Suppressor macrophage (primary cell): ENCODE results near the gene PLCB4.

Experiments
- DNase-seq, 4 experiments: peaks; one replicate each; pipeline ENCODE4 v3.0.0-alpha.2; 2020 to 2022

Gene PLCB4

GRCh38 chr20:9061434-9061833 lies 7.5 kb upstream of the PLCB4 start:
- DNase-seq, result no peak

GRCh38 chr20:9062066-9062465 lies 6.8 kb upstream of the PLCB4 start:
- no peak for DNase-seq

GRCh38 chr20:9066191-9066590 lies 2.7 kb upstream of the PLCB4 start:
- no peak for DNase-seq

- peak in 2 of 4 experiments; percentile 7 to 29 for DNase-seq
Measured at GRCh38 chr20:9068233-9068801, 570 bp upstream of the PLCB4 start.

GRCh38 chr20:9070304-9070703 lies 1.4 kb downstream of the PLCB4 start:
- DNase-seq, result no peak

- no peak for DNase-seq
Measured at GRCh38 chr20:9071976-9072726, 3.3 kb downstream of the PLCB4 start.

- no peak for DNase-seq
Measured at GRCh38 chr20:9072861-9073500, 4.1 kb downstream of the PLCB4 start.

- DNase-seq, result no peak
Measured at GRCh38 chr20:9075264-9076095, 6.6 kb downstream of the PLCB4 start.

GRCh38 chr20:9076440-9076839 lies 7.6 kb downstream of the PLCB4 start:
- DNase-seq, result no peak

GRCh38 chr20:9078826-9079731 lies 10.2 kb downstream of the PLCB4 start:
- DNase-seq, result no peak

- no peak for DNase-seq
Measured at GRCh38 chr20:9081423-9081966, 12.6 kb downstream of the PLCB4 start.

GRCh38 chr20:9082741-9083140 lies 13.9 kb downstream of the PLCB4 start:
- DNase-seq, result no peak

GRCh38 chr20:9087531-9088217 lies 18.8 kb downstream of the PLCB4 start:
- no peak for DNase-seq

- DNase-seq, result no peak
Measured at GRCh38 chr20:9088556-9088955, 19.7 kb downstream of the PLCB4 start.

- DNase-seq, result no peak
Measured at GRCh38 chr20:9092113-9092512, 23.2 kb downstream of the PLCB4 start.

GRCh38 chr20:9092655-9093054 lies 23.8 kb downstream of the PLCB4 start:
- no peak for DNase-seq

- no peak for DNase-seq
Measured at GRCh38 chr20:9093218-9093957, 24.5 kb downstream of the PLCB4 start.

GRCh38 chr20:9099372-9099771 lies 30.5 kb downstream of the PLCB4 start:
- DNase-seq, result no peak

GRCh38 chr20:9100691-9101090 lies 31.8 kb downstream of the PLCB4 start:
- DNase-seq, result no peak

GRCh38 chr20:9102456-9102855 lies 33.6 kb downstream of the PLCB4 start:
- no peak for DNase-seq
